Endothelial cell of umbilical vein (primary cell): Measurements from ENCODE around the gene SYTL2.

Experiments used
- CTCF ChIP-seq, 2 donors: IDR thresholded peaks; 1 replicate in 1 of 2; 2 replicates in 1 of 2; pipeline ENCODE4 v1.5.1; 2011; ENCODE audit warnings: low read length in 2 of 2, mild to moderate bottlenecking in 2 of 2, moderate library complexity in 2 of 2, control low read depth in 1 of 2, inconsistent platforms in 1 of 2, low read depth in 1 of 2; ENCODE audit not compliant: insufficient read depth in 1 of 2; ENCODE audit errors: extremely low read depth in 1 of 2
- GATA2 ChIP-seq: IDR thresholded peaks from 2 replicates; pipeline ENCODE4 v1.7.0; 2011; ENCODE audit warnings: low read depth, mild to moderate bottlenecking, moderate library complexity, mixed read lengths, low read length; ENCODE audit not compliant: insufficient read length, insufficient read depth

- no peak for TF ChIP-seq CTCF (IDR thresholded peaks at IDR 0.05; ENCODE audit: extremely low read depth in 1 of 2, insufficient read depth in 1 of 2, low read depth in 1 of 2, low read length in 2 of 2)
- TF ChIP-seq GATA2, result no peak
Observed at GRCh38 chr11:85737738-85738137, 73.2 kb downstream of the SYTL2 start.
